Coronary artery (tissue), 2 donors: ENCODE data around the gene CHRNA4.

Experiments used
- DNase-seq: peaks from one replicate; pipeline ENCODE4 v3.0.0-alpha.2; 2017; ENCODE audit warnings: low spot score
- H3K27ac ChIP-seq, 2 donors: fragments of 200-600 bp; sonication (generic); one replicate each; pipeline ENCODE4 v1.5.1; 2016 to 2019
- H3K4me3 ChIP-seq: fragments of 200-600 bp; sonication (generic); 2 replicates; pipeline ENCODE4 v1.5.1; 2016; ENCODE audit warnings: mild to moderate bottlenecking, moderate library complexity
- TF ChIP-seq, protein P1 (sequence below): fragments of 200-600 bp; sonication (generic); IDR thresholded peaks from one replicate; pipeline ENCODE4 v1.5.1; 2019; ENCODE audit warnings: antibody characterized with exemption

The CHRNA4 gene

GRCh38 chr20:63366390-63367365 is 5.5 kb upstream of the CHRNA4 start:
- Histone ChIP-seq H3K27ac (no peak overlapping the region), H3K4me3 (no peak overlapping the region)
- DNase-seq = no peak
- TF ChIP-seq, protein P1, sequence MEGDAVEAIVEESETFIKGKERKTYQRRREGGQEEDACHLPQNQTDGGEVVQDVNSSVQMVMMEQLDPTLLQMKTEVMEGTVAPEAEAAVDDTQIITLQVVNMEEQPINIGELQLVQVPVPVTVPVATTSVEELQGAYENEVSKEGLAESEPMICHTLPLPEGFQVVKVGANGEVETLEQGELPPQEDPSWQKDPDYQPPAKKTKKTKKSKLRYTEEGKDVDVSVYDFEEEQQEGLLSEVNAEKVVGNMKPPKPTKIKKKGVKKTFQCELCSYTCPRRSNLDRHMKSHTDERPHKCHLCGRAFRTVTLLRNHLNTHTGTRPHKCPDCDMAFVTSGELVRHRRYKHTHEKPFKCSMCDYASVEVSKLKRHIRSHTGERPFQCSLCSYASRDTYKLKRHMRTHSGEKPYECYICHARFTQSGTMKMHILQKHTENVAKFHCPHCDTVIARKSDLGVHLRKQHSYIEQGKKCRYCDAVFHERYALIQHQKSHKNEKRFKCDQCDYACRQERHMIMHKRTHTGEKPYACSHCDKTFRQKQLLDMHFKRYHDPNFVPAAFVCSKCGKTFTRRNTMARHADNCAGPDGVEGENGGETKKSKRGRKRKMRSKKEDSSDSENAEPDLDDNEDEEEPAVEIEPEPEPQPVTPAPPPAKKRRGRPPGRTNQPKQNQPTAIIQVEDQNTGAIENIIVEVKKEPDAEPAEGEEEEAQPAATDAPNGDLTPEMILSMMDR = no peak

GRCh38 chr20:63365601-63366389 is 4.6 kb upstream of the CHRNA4 start:
- DNase-seq = no peak
- TF ChIP-seq, protein P1 = no peak
- H3K27ac ChIP-seq = no peak overlapping the region

DNA sequence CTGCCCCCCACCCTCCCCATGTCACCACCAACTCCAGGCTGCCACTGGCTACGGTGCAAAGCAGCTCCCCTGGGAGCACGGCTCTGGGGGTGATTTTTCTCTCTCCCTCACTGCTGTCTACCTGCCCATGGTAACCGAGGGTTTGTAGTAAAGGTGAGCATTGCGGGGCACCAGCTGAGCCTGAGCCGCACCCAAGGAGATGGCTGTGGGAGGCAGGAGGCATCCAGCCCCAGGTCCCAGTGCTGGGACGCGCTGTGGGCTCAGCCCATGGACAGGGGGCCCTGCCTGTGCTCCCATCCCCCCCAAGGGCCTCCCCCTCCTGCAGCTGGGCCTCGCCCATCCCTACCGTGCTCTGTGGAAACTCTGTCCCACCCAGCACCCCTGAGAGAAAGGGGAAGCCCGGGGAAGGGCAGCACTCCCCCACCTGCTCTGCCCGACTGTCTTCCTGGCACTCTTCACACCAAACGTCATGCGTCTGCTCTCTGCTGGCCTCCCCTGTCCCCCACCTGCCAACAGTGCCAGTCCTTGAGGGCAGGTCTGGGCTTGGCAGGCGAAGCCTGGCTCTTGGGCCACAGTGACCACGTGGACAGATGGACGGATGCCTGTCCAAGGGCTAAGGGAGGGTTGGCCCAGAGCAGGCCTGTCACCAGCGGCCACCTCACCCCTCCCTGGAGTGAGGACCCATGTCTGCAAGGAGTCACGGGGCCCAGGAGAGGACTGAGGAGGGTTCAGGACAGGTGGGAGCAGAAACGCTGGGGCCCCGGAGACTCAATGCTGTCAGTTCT is 3.8 kb upstream of the CHRNA4 start:
- TF ChIP-seq, protein P1 = no peak
- DNase-seq = no peak
- no peak overlapping the region for H3K27ac ChIP-seq
- no peak overlapping the region for H3K4me3 ChIP-seq

More at GRCh38 chr20:63365601-63366389, 4.6 kb upstream of the CHRNA4 start:
- H3K4me3 ChIP-seq = no peak overlapping the region

DNA sequence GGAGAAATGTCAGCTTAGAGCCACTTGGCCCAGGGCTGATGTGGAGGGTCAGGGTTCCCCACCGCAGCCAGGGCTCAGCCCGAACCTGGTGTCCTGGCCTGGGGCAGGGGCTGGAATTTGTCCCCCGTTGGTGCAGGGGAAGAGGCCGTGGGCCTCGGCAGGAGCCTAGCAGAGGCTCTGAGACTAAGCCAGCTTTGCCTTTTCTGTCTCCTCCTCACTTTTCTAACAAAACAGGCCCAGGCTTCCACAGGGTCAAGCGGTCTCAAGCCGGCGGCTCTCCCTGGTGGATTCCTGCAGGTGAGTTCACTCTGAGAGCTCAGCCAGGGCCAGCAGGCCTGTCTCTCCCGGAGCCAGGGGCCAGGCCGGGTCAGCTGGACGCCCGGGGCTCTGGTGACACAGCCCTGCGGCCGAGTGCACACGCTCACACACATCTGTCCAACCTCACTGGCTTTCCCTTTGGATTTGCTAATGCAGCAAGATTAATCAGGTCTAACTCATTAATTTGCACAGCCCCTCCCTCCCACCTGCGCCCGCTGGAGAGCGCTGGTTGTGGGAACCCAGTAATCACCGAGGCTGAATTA is 2.9 kb upstream of the CHRNA4 start:
- H3K4me3 ChIP-seq = no peak overlapping the region
- no peak overlapping the region for H3K27ac ChIP-seq
- TF ChIP-seq, protein P1 = no peak
- no peak for DNase-seq

DNA sequence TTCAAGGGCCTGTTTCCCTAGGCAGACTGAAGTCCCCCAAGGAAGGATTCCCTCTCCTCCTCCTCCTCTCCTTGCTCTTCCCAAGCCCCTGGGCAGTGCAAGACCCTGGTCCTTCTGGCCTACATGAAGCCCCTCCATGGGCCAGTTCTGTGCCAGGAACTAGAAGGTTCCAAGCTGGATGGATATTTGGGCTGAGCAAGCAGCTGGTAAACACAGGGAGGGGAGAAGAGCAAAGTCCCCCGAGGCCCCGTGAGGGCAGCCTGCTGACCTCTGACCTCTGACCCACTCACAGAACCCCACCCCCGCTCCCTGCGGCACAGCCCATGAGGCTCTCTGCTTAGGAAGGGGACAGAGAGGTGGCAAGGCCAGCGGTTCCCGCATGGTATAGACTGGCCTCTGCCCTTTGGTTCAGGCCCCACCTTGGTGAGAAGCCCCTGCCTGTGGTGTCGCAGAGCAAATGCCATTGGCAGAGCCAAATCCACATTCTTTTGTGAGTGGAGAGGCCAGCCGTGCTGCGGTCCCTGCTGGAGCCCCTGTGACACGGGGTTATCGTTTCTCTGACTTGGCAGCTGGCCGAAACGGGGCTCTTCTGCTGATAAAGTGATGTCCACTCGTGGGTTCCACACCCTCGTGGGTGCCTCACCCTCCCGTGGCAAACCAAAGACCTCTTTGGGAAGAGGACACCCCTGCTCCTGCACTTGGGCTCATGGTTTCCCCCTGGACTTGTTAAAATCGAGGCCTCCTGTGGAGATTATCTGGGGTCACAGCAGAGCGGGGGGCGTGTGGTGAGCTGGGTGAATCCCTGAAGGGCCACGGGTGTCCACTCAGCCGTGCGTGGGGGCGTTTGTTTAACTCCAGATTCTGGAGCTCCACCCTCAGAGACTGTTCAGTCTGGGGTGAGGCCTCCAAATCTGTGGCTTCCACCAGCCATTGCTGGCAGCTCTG is 2.1 kb upstream of the CHRNA4 start:
- H3K27ac ChIP-seq = no peak overlapping the region
- TF ChIP-seq, protein P1 = no peak
- no peak for DNase-seq
- H3K4me3 ChIP-seq = no peak overlapping the region
